ENCODE results near the gene SASH3.

The SASH3 gene

DNA sequence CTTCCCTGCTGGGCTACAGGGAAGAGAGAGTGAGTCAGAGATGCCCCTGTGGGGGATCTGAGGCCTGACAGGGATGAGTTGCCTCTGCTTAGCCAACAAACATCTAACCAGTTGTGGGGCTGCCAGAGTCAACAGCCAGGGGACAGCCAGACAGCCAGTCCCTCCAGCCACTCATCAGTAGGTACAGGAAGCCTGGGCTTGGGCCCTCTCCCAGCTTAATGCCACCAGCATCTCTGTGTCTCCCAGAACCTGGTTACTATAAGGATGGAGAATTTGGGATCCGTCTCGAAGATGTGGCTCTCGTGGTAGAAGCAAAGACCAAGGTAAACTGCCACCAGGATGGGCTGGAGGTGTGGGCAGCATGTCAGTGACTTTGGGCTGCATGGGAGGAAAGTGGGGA, 17.3 kb upstream of the SASH3 start:
- no peaks in the 10 kb centered on the region for H3K27me3 ChIP-seq (ENCODE audit: low read depth, low read length)
- H3K4me3 ChIP-seq (ENCODE audit: low read length): no peak overlapping the region
- no peak overlapping the region for H2AFZ ChIP-seq (ENCODE audit: low read depth, low read length)
- TF ChIP-seq EZH2phosphoT487 (IDR thresholded peaks at IDR 0.05; ENCODE audit: low read depth): no peak
- TF ChIP-seq, protein P1, sequence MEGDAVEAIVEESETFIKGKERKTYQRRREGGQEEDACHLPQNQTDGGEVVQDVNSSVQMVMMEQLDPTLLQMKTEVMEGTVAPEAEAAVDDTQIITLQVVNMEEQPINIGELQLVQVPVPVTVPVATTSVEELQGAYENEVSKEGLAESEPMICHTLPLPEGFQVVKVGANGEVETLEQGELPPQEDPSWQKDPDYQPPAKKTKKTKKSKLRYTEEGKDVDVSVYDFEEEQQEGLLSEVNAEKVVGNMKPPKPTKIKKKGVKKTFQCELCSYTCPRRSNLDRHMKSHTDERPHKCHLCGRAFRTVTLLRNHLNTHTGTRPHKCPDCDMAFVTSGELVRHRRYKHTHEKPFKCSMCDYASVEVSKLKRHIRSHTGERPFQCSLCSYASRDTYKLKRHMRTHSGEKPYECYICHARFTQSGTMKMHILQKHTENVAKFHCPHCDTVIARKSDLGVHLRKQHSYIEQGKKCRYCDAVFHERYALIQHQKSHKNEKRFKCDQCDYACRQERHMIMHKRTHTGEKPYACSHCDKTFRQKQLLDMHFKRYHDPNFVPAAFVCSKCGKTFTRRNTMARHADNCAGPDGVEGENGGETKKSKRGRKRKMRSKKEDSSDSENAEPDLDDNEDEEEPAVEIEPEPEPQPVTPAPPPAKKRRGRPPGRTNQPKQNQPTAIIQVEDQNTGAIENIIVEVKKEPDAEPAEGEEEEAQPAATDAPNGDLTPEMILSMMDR (IDR thresholded peaks at IDR 0.05; ENCODE audit: low read depth, low read length): no peak
- H3K9me3 ChIP-seq (ENCODE audit: insufficient read depth, low read length): no peaks in the 10 kb centered on the region
- peaks cover 17% of the 10 kb centered on the region for H3K4me1 ChIP-seq (ENCODE audit: low read length)
- no peak overlapping the region for H3K4me2 ChIP-seq (ENCODE audit: low read length)
- H4K20me1 ChIP-seq (ENCODE audit: insufficient read depth, low read length): no peaks in the 10 kb centered on the region
- H3K9ac ChIP-seq (ENCODE audit: low read length): no peak overlapping the region
- no peaks in the 10 kb centered on the region for H3K79me2 ChIP-seq (ENCODE audit: low read length)
- no peak overlapping the region for H3K27ac ChIP-seq (ENCODE audit: low read length)
- no peaks in the 10 kb centered on the region for H3K36me3 ChIP-seq (replicated peaks; ENCODE audit: low read depth, low read length)

DNA sequence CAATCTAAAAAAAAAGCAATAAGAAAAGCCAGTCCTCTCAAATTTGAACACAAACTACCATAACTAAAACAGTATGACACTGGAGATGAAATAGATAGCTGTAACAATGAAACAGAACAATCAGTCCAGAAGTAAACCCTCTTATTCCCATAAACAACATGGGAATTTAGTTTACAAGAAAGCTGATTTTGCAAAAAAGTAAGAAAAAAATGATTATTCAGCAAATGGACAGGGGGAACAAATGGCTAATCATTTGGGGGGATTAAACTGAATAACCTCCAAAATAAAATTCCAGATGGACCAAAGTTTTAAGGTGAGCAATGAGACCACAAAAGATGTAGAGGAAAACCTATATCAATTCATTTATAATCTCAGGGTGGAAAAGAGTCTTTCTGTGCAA, 16.1 kb upstream of the SASH3 start:
- Histone ChIP-seq H3K27me3 (ENCODE audit: low read depth, low read length) (no peaks in the 10 kb centered on the region), H3K79me2 (ENCODE audit: low read length) (no peaks in the 10 kb centered on the region), H3K4me2 (ENCODE audit: low read length) (no peak overlapping the region), H4K20me1 (ENCODE audit: insufficient read depth, low read length) (no peaks in the 10 kb centered on the region), H3K4me3 (ENCODE audit: low read length) (no peak overlapping the region), H3K27ac (ENCODE audit: low read length) (no peak overlapping the region), H3K4me1 (ENCODE audit: low read length) (peaks cover 7% of the 10 kb centered on the region; the same call in 1 of the 2 replicates), H3K36me3 (replicated peaks; ENCODE audit: low read depth, low read length) (no peaks in the 10 kb centered on the region), H3K9ac (ENCODE audit: low read length) (no peak overlapping the region), H3K9me3 (ENCODE audit: insufficient read depth, low read length) (no peaks in the 10 kb centered on the region), H2AFZ (ENCODE audit: low read depth, low read length) (no peak overlapping the region)
- TF ChIP-seq, protein P1 (IDR thresholded peaks at IDR 0.05; ENCODE audit: low read depth, low read length): no peak
- no peak for TF ChIP-seq EZH2phosphoT487 (IDR thresholded peaks at IDR 0.05; ENCODE audit: low read depth)

DNA sequence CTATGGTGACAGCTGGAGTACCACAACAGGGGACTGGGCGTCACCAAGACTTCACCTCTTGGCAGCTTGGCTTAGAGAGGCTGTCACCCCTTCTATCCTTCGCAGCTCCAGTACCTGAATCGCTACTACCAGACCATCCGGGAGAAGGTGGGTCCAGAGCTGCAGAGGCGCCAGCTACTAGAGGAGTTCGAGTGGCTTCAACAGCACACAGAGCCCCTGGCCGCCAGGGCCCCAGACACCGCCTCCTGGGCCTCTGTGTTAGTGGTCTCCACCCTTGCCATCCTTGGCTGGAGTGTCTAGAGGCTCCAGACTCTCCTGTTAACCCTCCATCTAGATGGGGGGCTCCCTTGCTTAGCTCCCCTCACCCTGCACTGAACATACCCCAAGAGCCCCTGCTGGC, 11.6 kb upstream of the SASH3 start:
- Histone ChIP-seq H3K9ac (ENCODE audit: low read length) (no peak overlapping the region), H3K4me1 (ENCODE audit: low read length) (peaks cover 38% of the 10 kb centered on the region), H3K9me3 (ENCODE audit: insufficient read depth, low read length) (no peaks in the 10 kb centered on the region), H4K20me1 (ENCODE audit: insufficient read depth, low read length) (no peaks in the 10 kb centered on the region), H3K36me3 (replicated peaks; ENCODE audit: low read depth, low read length) (no peaks in the 10 kb centered on the region), H3K27me3 (ENCODE audit: low read depth, low read length) (no peaks in the 10 kb centered on the region), H3K27ac (ENCODE audit: low read length) (no peak overlapping the region), H3K4me2 (ENCODE audit: low read length) (no peak overlapping the region), H3K79me2 (ENCODE audit: low read length) (no peaks in the 10 kb centered on the region), H3K4me3 (ENCODE audit: low read length) (no peak overlapping the region), H2AFZ (ENCODE audit: low read depth, low read length) (no peak overlapping the region)
- TF ChIP-seq EZH2phosphoT487 (IDR thresholded peaks at IDR 0.05; ENCODE audit: low read depth): no peak

DNA sequence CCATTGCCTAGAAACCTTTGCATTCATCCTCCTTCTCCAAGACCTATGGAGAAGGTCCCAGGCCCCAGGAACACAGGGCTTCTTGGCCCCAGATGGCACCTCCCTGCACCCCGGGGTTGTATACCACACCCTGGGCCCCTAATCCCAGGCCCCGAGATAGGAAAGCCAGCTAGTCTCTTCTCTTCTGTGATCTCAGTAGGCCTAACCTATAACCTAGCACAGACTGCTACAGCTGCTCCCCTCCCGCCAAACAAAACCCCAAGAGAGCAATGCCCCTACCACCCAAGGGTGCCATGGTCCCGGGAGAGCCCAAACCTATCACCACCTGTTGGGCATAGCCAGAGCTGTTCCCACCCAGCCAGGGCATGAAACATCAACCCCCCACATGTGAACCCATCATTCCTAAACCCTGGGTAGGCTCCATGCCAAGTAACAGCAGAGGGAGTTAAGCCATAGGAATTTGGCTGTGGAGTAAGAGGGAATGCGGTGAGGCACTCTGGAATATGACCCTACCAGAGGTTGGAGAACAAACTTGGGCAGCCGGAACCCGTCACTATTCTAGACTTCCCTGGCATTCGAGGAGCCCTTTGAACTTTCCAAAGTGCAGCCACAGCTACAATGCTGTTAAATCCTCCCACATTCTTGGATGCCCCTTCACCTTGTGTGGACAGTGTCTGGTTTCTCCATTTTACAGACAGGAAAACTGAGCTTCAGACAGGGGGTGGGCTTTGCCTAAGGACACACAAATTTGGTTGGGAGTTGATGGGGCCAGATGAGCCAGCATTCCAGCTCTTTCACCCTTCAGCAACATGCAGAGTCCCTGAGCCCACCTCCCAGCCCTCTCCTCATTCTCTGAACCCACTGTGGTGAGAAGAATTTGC, 10.9 kb upstream of the SASH3 start:
- Histone ChIP-seq H3K4me3 (ENCODE audit: low read length) (no peak overlapping the region), H3K9ac (ENCODE audit: low read length) (no peak overlapping the region; the same call in 1 of the 2 replicates), H3K27ac (ENCODE audit: low read length) (no peak overlapping the region), H3K4me2 (ENCODE audit: low read length) (peak overlapping the region; percentile 26), H3K27me3 (ENCODE audit: low read depth, low read length) (no peaks in the 10 kb centered on the region), H3K36me3 (replicated peaks; ENCODE audit: low read depth, low read length) (no peaks in the 10 kb centered on the region), H3K79me2 (ENCODE audit: low read length) (no peaks in the 10 kb centered on the region), H3K9me3 (ENCODE audit: insufficient read depth, low read length) (no peaks in the 10 kb centered on the region), H3K4me1 (ENCODE audit: low read length) (peaks cover 45% of the 10 kb centered on the region), H4K20me1 (ENCODE audit: insufficient read depth, low read length) (no peaks in the 10 kb centered on the region), H2AFZ (ENCODE audit: low read depth, low read length) (no peak overlapping the region; the same call in 1 of the 2 replicates)
- TF ChIP-seq EZH2phosphoT487 (IDR thresholded peaks at IDR 0.05; ENCODE audit: low read depth): no peak
- TF ChIP-seq, protein P1 (IDR thresholded peaks at IDR 0.05; ENCODE audit: low read depth, low read length): no peak

Data from OCI-LY3 (cell line).